GOT3 (cell line): ENCODE measurements around the gene ALG3.
A peak's percentile ranks its signal among the peaks of the same experiment; 100 is the strongest.
"Not testable (repeated sequence)": the region's sequence is repeated elsewhere in the genome, so short reads cannot be mapped to it uniquely, and the experiment has no call there.

Experiments used
- DNase-seq: peaks from one replicate; lab custom pipeline; 2025; ENCODE audit warnings: mixed read lengths; lab: John Stamatoyannopoulos, UW

ALG3 gene

GRCh38 chr3:184248454-184249411, at the start of gene ALG3:
TSS of gene ALG3 (minus strand) at chr3:184248962. CDS start at chr3:184248940, 22 bp downstream.
- peak; percentile 77 for DNase-seq

DNA sequence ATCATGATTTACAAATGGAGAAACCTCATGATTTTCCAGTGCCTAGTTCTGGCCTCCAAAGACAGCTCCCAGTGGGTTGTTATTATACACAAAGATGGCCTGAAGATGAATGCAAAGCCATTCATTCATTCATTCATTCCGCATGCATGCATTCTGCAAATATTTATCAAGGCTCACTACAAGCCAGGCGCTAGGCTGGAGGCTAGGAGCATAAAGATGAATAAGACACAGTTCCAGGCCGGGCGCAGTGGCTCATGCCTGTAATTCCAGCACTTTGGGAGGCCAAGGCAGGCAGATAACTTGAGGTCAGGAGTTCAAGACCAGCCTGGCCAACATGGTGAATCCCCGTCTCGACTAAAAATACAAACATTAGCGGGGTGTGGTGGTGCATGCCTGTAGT, 47.9 kb upstream of the ALG3 start:
- DNase-seq: no peak

- no peak for DNase-seq
Measured at GRCh38 chr3:184295771-184296170, 47.0 kb upstream of the ALG3 start.

DNA sequence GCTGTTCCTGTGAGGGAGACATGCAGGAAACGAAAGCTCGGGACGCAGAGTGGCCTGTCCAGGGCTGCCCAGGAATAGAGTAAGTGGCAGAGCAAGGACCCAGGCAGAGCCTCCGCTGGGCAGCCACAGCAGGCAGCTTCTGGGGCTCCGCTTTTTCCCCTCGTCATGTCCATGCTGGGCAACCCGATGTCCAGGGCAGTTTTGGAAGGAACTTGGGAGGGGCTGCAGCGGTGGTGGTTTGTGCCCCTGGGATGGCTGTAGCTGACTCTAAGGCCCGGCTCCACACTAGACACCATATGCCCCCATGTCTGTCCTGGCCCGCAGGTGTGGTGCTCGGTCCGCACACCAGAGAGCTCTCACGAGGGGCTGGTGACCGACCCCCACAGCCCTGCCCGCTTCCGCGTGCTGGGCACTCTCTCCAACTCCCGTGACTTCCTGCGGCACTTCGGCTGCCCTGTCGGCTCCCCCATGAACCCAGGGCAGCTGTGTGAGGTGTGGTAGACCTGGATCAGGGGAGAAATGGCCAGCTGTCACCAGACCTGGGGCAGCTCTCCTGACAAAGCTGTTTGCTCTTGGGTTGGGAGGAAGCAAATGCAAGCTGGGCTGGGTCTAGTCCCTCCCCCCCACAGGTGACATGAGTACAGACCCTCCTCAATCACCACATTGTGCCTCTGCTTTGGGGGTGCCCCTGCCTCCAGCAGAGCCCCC, 43.1 kb upstream of the ALG3 start:
- no peak for DNase-seq

DNA sequence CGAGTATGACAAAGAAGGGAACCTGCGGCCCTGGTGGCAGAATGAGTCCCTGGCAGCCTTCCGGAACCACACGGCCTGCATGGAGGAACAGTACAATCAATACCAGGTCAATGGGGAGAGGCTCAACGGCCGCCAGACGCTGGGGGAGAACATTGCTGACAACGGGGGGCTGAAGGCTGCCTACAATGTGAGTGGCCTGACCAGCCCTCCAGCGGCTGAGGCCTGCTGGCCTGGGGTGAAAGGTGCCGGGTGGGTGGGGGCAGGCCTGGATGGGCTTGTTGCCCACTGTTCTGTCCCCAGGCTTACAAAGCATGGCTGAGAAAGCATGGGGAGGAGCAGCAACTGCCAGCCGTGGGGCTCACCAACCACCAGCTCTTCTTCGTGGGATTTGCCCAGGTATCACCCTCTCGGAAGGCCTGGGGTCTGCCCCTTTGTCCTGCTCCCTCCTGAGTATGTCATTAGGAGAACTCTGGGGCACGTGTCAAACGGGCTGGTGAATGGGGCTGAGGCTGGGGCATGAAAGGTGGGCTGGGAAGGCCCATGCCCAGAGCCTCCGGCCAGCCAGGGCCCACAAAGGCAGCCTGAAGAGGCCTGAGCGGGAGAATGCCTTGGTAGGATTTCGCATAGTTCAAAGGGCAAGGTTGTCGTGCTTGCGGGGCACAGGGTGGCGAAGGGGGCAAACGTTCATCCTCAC, 42.4 kb upstream of the ALG3 start:
- no peak for DNase-seq

- no peak for DNase-seq
Measured at GRCh38 chr3:184290331-184290730, 41.6 kb upstream of the ALG3 start.

DNA sequence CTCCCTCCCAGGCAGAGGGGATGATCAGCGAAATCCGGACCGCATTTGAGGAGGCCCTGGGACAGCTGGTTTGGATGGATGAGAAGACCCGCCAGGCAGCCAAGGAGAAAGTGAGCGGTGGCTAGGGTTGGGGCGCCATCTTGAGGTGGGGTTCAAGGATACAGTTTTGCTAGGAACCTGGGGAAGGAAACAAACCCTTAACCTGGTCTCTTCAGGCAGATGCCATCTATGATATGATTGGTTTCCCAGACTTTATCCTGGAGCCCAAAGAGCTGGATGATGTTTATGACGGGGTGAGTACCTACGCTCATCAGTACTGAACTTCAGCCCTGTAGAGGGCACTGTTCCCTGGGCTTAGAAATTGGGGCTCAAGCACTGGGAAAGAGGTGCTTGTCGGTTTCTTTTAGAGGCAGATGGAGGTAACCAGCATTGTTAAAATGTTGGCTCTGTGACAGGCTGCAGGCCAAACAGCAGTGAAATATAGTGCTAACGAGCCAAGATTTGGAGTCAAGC, 40.7 kb upstream of the ALG3 start:
- no peak for DNase-seq

GRCh38 chr3:184284696-184285095, 35.9 kb upstream of the ALG3 start:
- no peak for DNase-seq

DNA sequence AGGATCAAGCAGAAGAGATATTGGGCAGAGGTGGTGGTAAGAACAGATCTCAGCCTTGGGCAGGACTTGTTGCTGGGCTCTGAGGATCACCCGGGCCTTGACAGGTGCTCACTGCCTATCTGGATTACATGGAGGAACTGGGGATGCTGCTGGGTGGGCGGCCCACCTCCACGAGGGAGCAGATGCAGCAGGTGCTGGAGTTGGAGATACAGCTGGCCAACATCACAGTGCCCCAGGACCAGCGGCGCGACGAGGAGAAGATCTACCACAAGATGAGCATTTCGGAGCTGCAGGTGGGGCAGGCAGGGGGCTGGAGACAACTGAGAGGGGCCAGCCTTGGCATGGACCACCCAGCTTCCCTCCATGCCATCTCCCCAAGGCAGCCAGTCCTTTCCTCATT, 34.9 kb upstream of the ALG3 start:
- no peak for DNase-seq

GRCh38 chr3:184282941-184283340, 34.2 kb upstream of the ALG3 start:
- DNase-seq: no peak

GRCh38 chr3:184277366-184277765, 28.6 kb upstream of the ALG3 start:
- no peak for DNase-seq

DNA sequence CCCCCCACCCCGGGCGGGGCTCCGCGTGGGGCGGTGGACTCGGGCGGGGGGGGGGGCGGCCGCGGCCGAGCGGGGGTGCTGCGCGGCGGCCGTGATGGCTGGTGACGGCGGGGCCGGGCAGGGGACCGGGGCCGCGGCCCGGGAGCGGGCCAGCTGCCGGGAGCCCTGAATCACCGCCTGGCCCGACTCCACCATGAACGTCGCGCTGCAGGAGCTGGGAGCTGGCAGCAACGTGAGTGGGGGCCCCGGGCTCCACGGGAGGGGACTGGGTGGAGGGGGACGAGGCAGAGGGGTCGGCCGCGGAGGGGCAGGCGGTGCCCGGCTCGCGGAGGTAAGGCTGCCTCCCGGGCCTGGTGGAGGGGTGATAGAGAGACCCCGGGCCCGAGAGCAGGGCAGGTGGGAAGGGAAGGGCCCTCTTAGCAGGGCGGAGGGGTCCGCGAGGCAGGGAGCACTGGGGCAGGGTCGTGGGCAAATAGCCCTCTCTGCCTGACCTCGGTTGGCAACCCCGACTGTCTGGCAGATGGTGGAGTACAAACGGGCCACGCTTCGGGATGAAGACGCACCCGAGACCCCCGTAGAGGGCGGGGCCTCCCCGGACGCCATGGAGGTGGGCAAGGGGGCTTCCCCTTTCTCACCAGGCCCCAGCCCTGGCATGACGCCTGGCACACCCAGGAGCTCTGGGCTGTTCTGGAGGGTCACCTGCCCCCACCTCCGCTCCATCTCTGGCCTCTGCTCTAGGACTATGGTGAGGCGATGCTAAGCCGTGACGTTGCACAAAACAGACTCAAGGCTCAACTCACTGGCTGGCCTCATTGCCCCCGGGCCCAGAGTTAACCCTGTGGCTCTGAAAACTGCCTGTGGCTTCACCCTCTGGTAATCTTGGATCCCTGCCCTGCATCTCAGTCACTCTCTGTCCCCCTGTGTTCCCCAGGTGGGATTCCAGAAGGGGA, 27.5 kb upstream of the ALG3 start, which contains the start of gene ECE2:
Gene ECE2 (plus strand): TSS at position 62 of the 950 bp plus-strand sequence. CDS start 132 bp downstream, at position 194.
- DNase-seq: no peak

- no peak for DNase-seq
Measured at GRCh38 chr3:184275381-184275701, 26.6 kb upstream of the ALG3 start.

GRCh38 chr3:184272269-184272668, 23.5 kb upstream of the ALG3 start:
- DNase-seq: no peak

DNA sequence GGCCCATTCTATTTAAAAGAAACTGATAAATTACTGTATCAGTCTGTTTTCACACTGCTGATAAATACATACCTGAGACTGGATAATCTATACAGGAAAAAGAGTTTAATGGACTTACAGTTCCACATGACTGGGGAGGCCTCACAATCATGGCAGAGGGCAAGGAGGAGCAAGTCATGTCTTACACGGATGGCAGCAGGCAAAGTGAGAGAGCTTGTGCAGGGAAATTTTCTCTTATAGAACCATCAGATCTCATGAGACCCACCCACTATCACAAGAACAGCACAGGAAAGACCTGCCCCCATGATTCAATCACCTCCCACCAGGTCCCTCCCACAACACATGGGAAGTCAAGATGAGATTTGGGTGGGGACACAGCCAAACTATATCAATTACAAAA, 18.5 kb upstream of the ALG3 start:
- not testable (repeated sequence) for DNase-seq

DNA sequence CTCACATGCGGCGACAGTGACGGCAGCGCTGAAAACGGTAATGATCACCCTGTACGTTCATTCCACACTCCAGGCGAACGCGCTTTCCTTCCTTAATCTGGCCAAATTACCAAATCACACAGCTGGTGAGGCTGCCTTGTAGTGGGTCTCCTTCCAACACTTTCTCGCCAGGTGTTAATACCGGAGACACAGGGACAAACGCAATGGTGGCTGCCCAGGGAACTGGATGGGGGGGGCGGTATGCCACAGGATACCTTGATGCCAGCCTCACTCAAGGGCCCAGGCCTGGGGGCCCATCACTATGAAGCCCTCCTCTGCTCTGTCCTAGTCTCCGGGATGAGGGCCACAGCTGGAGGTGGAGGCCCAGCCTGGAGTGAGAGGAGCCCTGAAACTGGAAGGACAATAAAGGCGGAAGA, 14.0 kb upstream of the ALG3 start:
- DNase-seq: no peak

DNA sequence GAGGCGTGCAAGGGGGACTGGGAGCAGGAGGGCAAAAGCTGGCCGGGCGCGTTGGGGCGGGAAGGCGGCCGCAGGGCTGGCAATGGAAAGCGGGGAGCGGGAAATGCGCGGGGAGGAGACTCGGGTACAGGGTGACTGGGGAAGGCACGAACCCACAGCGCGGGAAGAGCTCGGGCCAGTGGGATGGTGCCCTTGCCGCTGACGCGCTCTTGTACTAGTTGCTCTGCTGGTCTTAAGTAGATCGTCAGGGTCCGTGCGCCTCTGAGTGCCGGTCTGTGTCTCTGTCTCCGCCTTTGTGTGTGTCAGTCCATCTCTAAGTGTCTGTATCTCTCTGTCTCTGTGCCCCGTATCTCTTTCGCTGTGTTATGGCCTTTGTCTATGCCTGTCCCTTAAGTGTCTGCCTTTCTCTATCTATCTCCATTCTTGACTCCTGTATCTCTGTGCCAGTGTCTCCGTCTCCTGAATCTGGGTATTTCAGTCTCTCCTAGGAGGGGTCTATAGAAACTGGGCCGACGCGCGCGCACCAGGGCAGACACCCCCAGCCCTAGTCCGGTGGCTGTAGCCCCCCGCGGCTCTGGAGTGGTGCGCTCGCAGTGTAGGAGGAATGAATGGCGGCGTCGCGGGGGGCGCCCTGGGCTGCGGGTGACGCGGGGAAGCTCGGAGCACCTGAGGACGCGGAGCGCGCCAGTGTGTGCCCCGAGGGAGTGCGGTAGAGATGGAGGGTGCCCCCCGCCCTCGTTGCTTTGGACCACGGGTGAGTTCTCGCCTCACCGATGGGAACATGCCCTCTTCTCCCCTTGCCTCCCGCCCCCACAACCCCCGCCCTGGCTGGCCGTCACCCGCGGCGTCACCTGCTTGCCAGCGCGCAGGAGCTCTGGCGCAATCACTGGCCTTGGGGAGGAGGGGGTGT, 13.3 kb upstream of the ALG3 start:
- DNase-seq: no peak

- no peak for DNase-seq
Measured at GRCh38 chr3:184261270-184261853, 12.6 kb upstream of the ALG3 start, which contains the start of gene CAMK2N2. TSS of gene CAMK2N2 (minus strand) at chr3:184261553. CDS start at chr3:184261285, 268 bp downstream.

GRCh38 chr3:184260724-184261269, 12.0 kb upstream of the ALG3 start:
- DNase-seq: no peak
